GM23338 (cell line): ENCODE data around the gene MLF2. TPM values are rescaled to one million over a fixed set of nuclear protein-coding genes. Genes with fewer than 3 reads are reported as not detected.

Source experiments
- ATAC-seq: fragments of 200-7000 bp; cut with Tn5 transposase; 3 replicates; pipeline ENCODE4 v1.9.1; 2020
- DNase-seq: peaks from one replicate; pipeline ENCODE4 v3.0.0-alpha.2; 2015; ENCODE audit warnings: low spot score
- H2AFZ ChIP-seq: fragments of 200-600 bp; sonication (generic); 2 replicates; pipeline ENCODE4 v1.8.0; 2016; ENCODE audit warnings: antibody characterized with exemption, mild to moderate bottlenecking, moderate library complexity
- H3F3A ChIP-seq: fragments of 200-600 bp; sonication (generic); replicated peaks from 2 replicates; pipeline ENCODE4 v1.8.0; 2017; ENCODE audit warnings: antibody characterized with exemption, mixed run types, low read depth
- H3K27ac ChIP-seq: fragments of 200-600 bp; sonication (generic); 2 replicates; pipeline ENCODE4 v1.6.1; 2016; ENCODE audit warnings: low read depth
- H3K27me3 ChIP-seq: fragments of 200-600 bp; sonication (generic); 2 replicates; pipeline ENCODE4 v1.8.0; 2016; ENCODE audit warnings: mild to moderate bottlenecking, mixed run types, moderate library complexity; ENCODE audit not compliant: insufficient read depth
- H3K36me3 ChIP-seq: fragments of 200-600 bp; sonication (generic); 2 replicates; pipeline ENCODE4 v1.8.0; 2016; ENCODE audit warnings: mild to moderate bottlenecking; ENCODE audit not compliant: insufficient read depth
- H3K4me1 ChIP-seq: fragments of 200-600 bp; sonication (generic); 2 replicates; pipeline ENCODE4 v1.8.0; 2016; ENCODE audit warnings: mild to moderate bottlenecking, moderate library complexity; ENCODE audit not compliant: insufficient read depth
- H3K4me2 ChIP-seq: fragments of 200-600 bp; sonication (generic); 2 replicates; pipeline ENCODE4 v1.7.1; 2017; ENCODE audit warnings: mixed run types
- H3K4me3 ChIP-seq: fragments of 200-600 bp; sonication (generic); 2 replicates; pipeline ENCODE4 v1.6.1; 2016; ENCODE audit warnings: mixed run types
- H3K79me2 ChIP-seq: fragments of 200-600 bp; sonication (generic); replicated peaks from 2 replicates; pipeline ENCODE4 v1.8.0; 2017; ENCODE audit warnings: mild to moderate bottlenecking; ENCODE audit not compliant: insufficient read depth
- H3K9me2 ChIP-seq: fragments of 200-600 bp; sonication (generic); 2 replicates; pipeline ENCODE4 v1.8.0; 2017; ENCODE audit not compliant: insufficient read depth
- H4K20me1 ChIP-seq: fragments of 200-600 bp; sonication (generic); replicated peaks from 2 replicates; pipeline ENCODE4 v1.8.0; 2017; ENCODE audit warnings: mild to moderate bottlenecking; ENCODE audit not compliant: insufficient read depth
- H3K27ac Mint-ChIP-seq: 2 replicates; pipeline ENCODE4 v1.8.0; 2020; ENCODE audit warnings: inconsistent platforms, mild to moderate bottlenecking, moderate library complexity, mixed read lengths
- H3K27me3 Mint-ChIP-seq: 3 replicates; pipeline ENCODE4 v1.8.0; 2022; ENCODE audit warnings: low read depth, mild to moderate bottlenecking, moderate library complexity, mixed read lengths, inconsistent platforms; ENCODE audit not compliant: insufficient read depth, poor library complexity
- H3K36me3 Mint-ChIP-seq: 3 replicates; pipeline ENCODE4 v1.8.0; 2021; ENCODE audit warnings: low read depth, mild to moderate bottlenecking, inconsistent platforms, moderate library complexity, mixed read lengths
- H3K4me1 Mint-ChIP-seq: 3 replicates; pipeline ENCODE4 v1.8.0; 2020; ENCODE audit warnings: mild to moderate bottlenecking, inconsistent platforms, mixed read lengths
- H3K4me3 Mint-ChIP-seq: 3 replicates; pipeline ENCODE4 v1.8.0; 2021; ENCODE audit warnings: moderate library complexity, mild to moderate bottlenecking, inconsistent platforms, mixed read lengths
- H3K9me3 Mint-ChIP-seq: 3 replicates; pipeline ENCODE4 v1.8.0; 2020; ENCODE audit warnings: moderate library complexity, mild to moderate bottlenecking, inconsistent platforms, mixed read lengths
- CREB1 ChIP-seq: fragments of 250-450 bp; sonication (Bioruptor Pico); IDR thresholded peaks from 2 replicates; pipeline ENCODE4 v1.5.0; 2020; ENCODE audit warnings: low read depth, mild to moderate bottlenecking, moderate library complexity
- CTCF ChIP-seq, 2 experiments: fragments of 200-600 bp in 1 of 2; sonication (generic) in 1 of 2; conservative IDR thresholded peaks; 2 replicates each; pipeline versions ENCODE4 v1.5.1 to v1.6.1; 2016 to 2017; ENCODE audit warnings: antibody characterized with exemption in 2 of 2, low read depth in 2 of 2, mild to moderate bottlenecking in 2 of 2, moderate library complexity in 1 of 2
- ETS1 ChIP-seq: IDR thresholded peaks from 2 replicates; pipeline ENCODE4 v1.6.1; 2016; ENCODE audit warnings: antibody characterized with exemption
- EZH2 ChIP-seq: fragments of 200-600 bp; sonication (generic); IDR thresholded peaks from one replicate; pipeline ENCODE4 v1.8.0; 2017; ENCODE audit warnings: antibody characterized with exemption, mild to moderate bottlenecking, low read depth; ENCODE audit not compliant: unreplicated experiment
- EZH2phosphoT487 ChIP-seq: fragments of 200-600 bp; sonication (generic); IDR thresholded peaks from one replicate; pipeline ENCODE4 v1.8.1; 2018; ENCODE audit warnings: antibody characterized with exemption; ENCODE audit not compliant: unreplicated experiment
- JUNB ChIP-seq: IDR thresholded peaks from one replicate; pipeline ENCODE4 v1.6.1; 2016; ENCODE audit warnings: antibody characterized with exemption; ENCODE audit not compliant: unreplicated experiment
- NANOG ChIP-seq: IDR thresholded peaks from 2 replicates; pipeline ENCODE4 v1.6.1; 2016; ENCODE audit warnings: antibody characterized with exemption, borderline replicate concordance
- POLR2AphosphoS5 ChIP-seq: IDR thresholded peaks from 2 replicates; pipeline ENCODE4 v1.6.1; 2016; ENCODE audit warnings: antibody characterized with exemption, low read depth
- REST ChIP-seq: IDR thresholded peaks from one replicate; pipeline ENCODE4 v1.6.1; 2018; ENCODE audit warnings: antibody characterized with exemption; ENCODE audit not compliant: unreplicated experiment
- STAT1 ChIP-seq: IDR thresholded peaks from one replicate; pipeline ENCODE4 v1.6.1; 2016; ENCODE audit warnings: antibody characterized with exemption; ENCODE audit not compliant: unreplicated experiment
- ZNF114 ChIP-seq: fragments of 250-450 bp; sonication (Bioruptor Pico); IDR thresholded peaks from 2 replicates; pipeline ENCODE4 v1.5.0; 2020; ENCODE audit warnings: mild to moderate bottlenecking, moderate library complexity
- ZNF331 ChIP-seq: fragments of 250-450 bp; sonication (Bioruptor Pico); IDR thresholded peaks from 2 replicates; pipeline ENCODE4 v1.5.0; 2020; ENCODE audit warnings: low read depth, mild to moderate bottlenecking, moderate library complexity
- ZNF462 ChIP-seq: fragments of 250-450 bp; sonication (Bioruptor Pico); IDR thresholded peaks from 2 replicates; pipeline ENCODE4 v1.5.0; 2020; ENCODE audit warnings: mild to moderate bottlenecking, moderate library complexity
- polyA plus RNA-seq: library from polyadenylated mRNA; unstranded; fragments of >200 nt; fragmentation: Nextera tagmentation; extraction: Ambion mirVana; gene quantifications from 2 replicates; pipeline ENCODE4 v1.2.1, GENCODE V29; 2016
- total RNA-seq: library from RNA; depleted of rRNA; stranded (reverse); fragments of >200 nt; shearing (Covaris generic); gene quantifications from 2 replicates; pipeline ENCODE4 v1.2.3, GENCODE V29; 2014

The MLF2 gene
- total and polyA plus RNA-seq, 2 experiments from 2014 or later, result 280 to 289 TPM

GRCh38 chr12:6708960-6709394, 44.0 kb downstream of the MLF2 start:
- Histone ChIP-seq H3K27me3 (no peaks in the 10 kb centered on the region), H3K79me2 (no peaks in the 10 kb centered on the region), H3K27ac (no peak overlapping the region), H3K36me3 (no peaks in the 10 kb centered on the region), H3K9me2 (no peaks in the 10 kb centered on the region), H3K4me3 (no peak overlapping the region), H4K20me1 (no peaks in the 10 kb centered on the region), H3K4me1 (no peaks in the 10 kb centered on the region), H3F3A (no peaks in the 10 kb centered on the region), H2AFZ (no peak overlapping the region), H3K4me2 (no peak overlapping the region)
- H3K36me3 Mint-ChIP-seq, result peaks cover 8% of the 10 kb centered on the region; the same call in 2 of the 3 replicates
- no peak overlapping the region for H3K27ac Mint-ChIP-seq
- ATAC-seq (no peak), DNase-seq (no peak)
- no peak overlapping the region; the same call in 2 of the 3 replicates for H3K4me3 Mint-ChIP-seq
- TF ChIP-seq STAT1 (no peak), POLR2AphosphoS5 (no peak), REST (no peak), NANOG (no peak), ETS1 (no peak), ZNF462 (no peak), CREB1 (CRISPR knock-in tag) (no peak), ZNF114 (CRISPR knock-in tag) (no peak), CTCF (conservative IDR thresholded peaks at IDR 0.05; ENCODE audit: low read depth in 2 of 2) (no peak), EZH2 (no peak), JUNB (no peak), ZNF331 (no peak), EZH2phosphoT487 (no peak)
- H3K9me3 Mint-ChIP-seq, result no peaks in the 10 kb centered on the region; the same call in 2 of the 3 replicates
- peaks cover 6% of the 10 kb centered on the region for H3K27me3 Mint-ChIP-seq
- no peaks in the 10 kb centered on the region for H3K4me1 Mint-ChIP-seq
